CD8-positive, alpha-beta memory T cell (primary cell): ENCODE results near the gene GJA9. TPM values are rescaled to one million over a fixed set of nuclear protein-coding genes. Genes with fewer than 3 reads are reported as not detected.

Experiments used
- CTCF ChIA-PET: fragments of 350-600 bp; sonication (Branson Sonifier 250); formaldehyde crosslinking; loops from one replicate; lab custom pipeline; 2021; ENCODE audit warnings: antibody characterized with exemption; lab: Charles Lee
- POLR2A ChIA-PET: fragments of 350-600 bp; sonication (Branson Sonifier 250); formaldehyde crosslinking; loops from one replicate; lab custom pipeline; 2021; ENCODE audit warnings: antibody characterized with exemption; lab: Charles Lee
- DNase-seq, 5 donors: peaks; one replicate each; pipeline versions ENCODE4 v3.0.0 to v3.0.0-alpha.2; 2020 to 2022; ENCODE audit warnings: mixed read lengths in 1 of 5
- H3K27ac ChIP-seq: one replicate; pipeline ENCODE4 v1.7.0; 2013; ENCODE audit warnings: low read depth, mild to moderate bottlenecking, low read length, moderate library complexity
- H3K27me3 ChIP-seq: 2 replicates; pipeline ENCODE4 v1.7.0; 2013; ENCODE audit warnings: low read length, mild to moderate bottlenecking; ENCODE audit not compliant: insufficient read depth, poor library complexity, severe bottlenecking
- H3K36me3 ChIP-seq: 2 replicates; pipeline ENCODE4 v1.7.0; 2013; ENCODE audit warnings: mild to moderate bottlenecking, low read length, moderate library complexity; ENCODE audit not compliant: insufficient read depth
- H3K4me1 ChIP-seq: 2 replicates; pipeline ENCODE4 v1.7.0; 2013; ENCODE audit warnings: mild to moderate bottlenecking, low read length, moderate library complexity; ENCODE audit not compliant: insufficient read depth
- H3K4me3 ChIP-seq: 2 replicates; pipeline ENCODE4 v1.7.0; 2013; ENCODE audit warnings: mild to moderate bottlenecking, low read length
- H3K9me3 ChIP-seq: 2 replicates; pipeline ENCODE4 v1.7.0; 2013; ENCODE audit warnings: mild to moderate bottlenecking, low read length
- H3K27ac Mint-ChIP-seq, 8 donors: one replicate each; pipeline ENCODE4 v1.8.0; 2020 to 2021; ENCODE audit warnings: mixed read lengths in 8 of 8, mild to moderate bottlenecking in 6 of 8, inconsistent platforms in 3 of 8, moderate library complexity in 3 of 8
- H3K27me3 Mint-ChIP-seq, 2 donors: one replicate each; pipeline ENCODE4 v1.8.0; 2020 to 2021; ENCODE audit warnings: mixed read lengths in 2 of 2, mild to moderate bottlenecking in 1 of 2, moderate library complexity in 1 of 2
- H3K36me3 Mint-ChIP-seq, 3 donors: one replicate each; pipeline ENCODE4 v1.8.0; 2020 to 2021; ENCODE audit warnings: mixed read lengths in 3 of 3, inconsistent platforms in 1 of 3, mild to moderate bottlenecking in 1 of 3
- H3K4me1 Mint-ChIP-seq, 3 donors: one replicate each; pipeline ENCODE4 v1.8.0; 2020 to 2021; ENCODE audit warnings: mixed read lengths in 3 of 3, inconsistent platforms in 1 of 3, mild to moderate bottlenecking in 1 of 3
- H3K4me3 Mint-ChIP-seq, 7 donors: one replicate each; pipeline ENCODE4 v1.8.0; 2020 to 2021; ENCODE audit warnings: mixed read lengths in 7 of 7, mild to moderate bottlenecking in 6 of 7, moderate library complexity in 4 of 7, inconsistent platforms in 2 of 7
- H3K9me3 Mint-ChIP-seq, 5 donors: one replicate each; pipeline ENCODE4 v1.8.0; 2020 to 2022; ENCODE audit warnings: mixed read lengths in 5 of 5, mild to moderate bottlenecking in 3 of 5, moderate library complexity in 2 of 5, inconsistent platforms in 1 of 5
- polyA plus RNA-seq: library from polyadenylated mRNA; unstranded; fragments of 300-500 nt; fragmentation: Illumina TruSeq; gene quantifications from one replicate; pipeline ENCODE4 v1.2.3, GENCODE V29; 2021
- total RNA-seq, 2 experiments: library from RNA; stranded (reverse); gene quantifications; one replicate each; pipeline ENCODE4 v1.2.3, GENCODE V29; 2021

The GJA9 gene
- total and polyA plus RNA-seq, 3 experiments from 2014 or later, result not detected

GRCh38 chr1:38829368-38829767, 52.0 kb downstream of the GJA9 start:
- no peak overlapping the region for H3K27ac ChIP-seq
- no peak overlapping the region for H3K4me3 ChIP-seq
- ChIA-PET CTCF (no interaction called here), POLR2A (no interaction called here)
- no peaks in the 10 kb centered on the region for H3K36me3 ChIP-seq
- H3K27me3 ChIP-seq, result no peaks in the 10 kb centered on the region
- H3K4me1 Mint-ChIP-seq, result no peaks in the 10 kb centered on the region
- no peak overlapping the region for H3K4me3 Mint-ChIP-seq
- no peak overlapping the region for H3K27ac Mint-ChIP-seq
- no peaks in the 10 kb centered on the region for H3K4me1 ChIP-seq
- no peaks in the 10 kb centered on the region for H3K36me3 Mint-ChIP-seq
- H3K27me3 Mint-ChIP-seq, result peaks cover 24 to 58% of the 10 kb centered on the region in 2 donors
- H3K9me3 Mint-ChIP-seq, result no peaks in the 10 kb centered on the region
- no peaks in the 10 kb centered on the region for H3K9me3 ChIP-seq
- no peak for DNase-seq

GRCh38 chr1:38827318-38827717, 54.1 kb downstream of the GJA9 start:
- Mint-ChIP-seq H3K36me3 (no peaks in the 10 kb centered on the region), H3K27ac (no peak overlapping the region), H3K27me3 (peaks cover 29 to 70% of the 10 kb centered on the region in 2 donors), H3K4me1 (no peaks in the 10 kb centered on the region), H3K9me3 (no peaks in the 10 kb centered on the region), H3K4me3 (no peak overlapping the region)
- no peaks in the 10 kb centered on the region for H3K4me1 ChIP-seq
- POLR2A ChIA-PET, result no interaction called here
- CTCF ChIA-PET, result interaction anchor here (1.2 kb wide), 1 partner anchor 9 kb away, joined by 3 read pairs; no protein-coding TSS in a partner anchor
- no peaks in the 10 kb centered on the region for H3K36me3 ChIP-seq
- H3K9me3 ChIP-seq, result no peaks in the 10 kb centered on the region
- DNase-seq, result no peak
- H3K27me3 ChIP-seq, result no peaks in the 10 kb centered on the region
- H3K27ac ChIP-seq, result no peak overlapping the region
- no peak overlapping the region for H3K4me3 ChIP-seq

- no peak overlapping the region for H3K27ac Mint-ChIP-seq
- no peaks in the 10 kb centered on the region for H3K4me1 Mint-ChIP-seq
- Histone ChIP-seq H3K9me3 (no peaks in the 10 kb centered on the region), H3K27ac (no peak overlapping the region), H3K4me1 (no peaks in the 10 kb centered on the region), H3K36me3 (no peaks in the 10 kb centered on the region), H3K27me3 (no peaks in the 10 kb centered on the region), H3K4me3 (no peak overlapping the region)
- H3K4me3 Mint-ChIP-seq, result no peak overlapping the region
- H3K36me3 Mint-ChIP-seq, result no peaks in the 10 kb centered on the region
- CTCF ChIA-PET, result interaction anchor here (1.2 kb wide), 1 partner anchor 8 kb away, joined by 3 read pairs; no protein-coding TSS in a partner anchor
- H3K9me3 Mint-ChIP-seq, result no peaks in the 10 kb centered on the region
- H3K27me3 Mint-ChIP-seq, result peaks cover 33 to 73% of the 10 kb centered on the region in 2 donors
- DNase-seq, result no peak
- POLR2A ChIA-PET, result no interaction called here
These were observed 54.5 kb downstream of the GJA9 start for GRCh38 chr1:38826886-38827285.

GRCh38 chr1:38826262-38826661, 55.1 kb downstream of the GJA9 start:
- Histone ChIP-seq H3K36me3 (no peaks in the 10 kb centered on the region), H3K4me1 (no peaks in the 10 kb centered on the region), H3K4me3 (no peak overlapping the region), H3K27ac (no peak overlapping the region), H3K9me3 (no peaks in the 10 kb centered on the region), H3K27me3 (no peaks in the 10 kb centered on the region)
- Mint-ChIP-seq H3K4me1 (no peaks in the 10 kb centered on the region), H3K27me3 (peaks cover 38 to 76% of the 10 kb centered on the region in 2 donors), H3K36me3 (no peaks in the 10 kb centered on the region), H3K27ac (no peak overlapping the region), H3K4me3 (no peak overlapping the region), H3K9me3 (no peaks in the 10 kb centered on the region)
- ChIA-PET CTCF (no interaction called here), POLR2A (no interaction called here)
- no peak for DNase-seq

Other genes with a start within 250 kb of the GJA9 start
- 10 to 100 TPM; 20.6 to 21.9 TPM for gene RRAGC, start 21.8 kb downstream of the GJA9 start, total RNA-seq
- gene RRAGC, start 21.8 kb downstream of the GJA9 start, polyA plus RNA-seq, result 10.3 TPM
- gene MYCBP, start 8.2 kb downstream of the GJA9 start, total RNA-seq, result 10 to 100 TPM; 63.4 to 74.3 TPM
- 63.9 TPM for gene MYCBP, start 8.2 kb downstream of the GJA9 start, polyA plus RNA-seq
- gene RHBDL2, start 60.2 kb upstream of the GJA9 start, total RNA-seq, result not detected
- not detected for gene RHBDL2, start 60.2 kb upstream of the GJA9 start, polyA plus RNA-seq
- gene AKIRIN1, start 109.7 kb upstream of the GJA9 start, total RNA-seq, result 10 to 100 TPM; 82.6 to 84.2 TPM
- gene AKIRIN1, start 109.7 kb upstream of the GJA9 start, polyA plus RNA-seq, result 118 TPM
- 100 to 1,000 TPM; 174 to 192 TPM for gene NDUFS5, start 144.8 kb upstream of the GJA9 start, total RNA-seq
- gene NDUFS5, start 144.8 kb upstream of the GJA9 start, polyA plus RNA-seq, result 594 TPM